ENCODE results near the gene ZBED6.

The ZBED6 gene

GRCh38 chr1:203807196-203807595, 11.8 kb downstream of the ZBED6 start:
- TF ChIP-seq CTCF (IDR thresholded peaks at IDR 0.05; ENCODE audit: control extremely low read depth, extremely low read depth, low read depth, missing control alignments): no peak
- ChIA-PET POLR2A (no interaction called here), CTCF (interaction anchor here (0.9 to 2.1 kb wide), 3 partner anchors 11 to 592 kb away, joined by 3 to 8 read pairs (median 5); no protein-coding TSS in a partner anchor)
- no peak for DNase-seq (ENCODE audit: extremely low spot score)

GRCh38 chr1:203813581-203814341, 18.3 kb downstream of the ZBED6 start:
- CTCF ChIA-PET: interaction anchor here (1.4 kb wide), 1 partner anchor 29 kb away, joined by 3 read pairs; no protein-coding TSS in a partner anchor
- POLR2A ChIA-PET: no interaction called here
- no peak for TF ChIP-seq CTCF (IDR thresholded peaks at IDR 0.05; ENCODE audit: control extremely low read depth, extremely low read depth, low read depth, missing control alignments)
- no peak for DNase-seq (ENCODE audit: extremely low spot score)

GRCh38 chr1:203818399-203818798, 23.0 kb downstream of the ZBED6 start:
- ChIA-PET POLR2A (interaction anchor here (0.6 kb wide), 1 partner anchor 297 kb away, joined by 9 read pairs; no protein-coding TSS in a partner anchor), CTCF (interaction anchor here (1.3 kb wide), 1 partner anchor 11 kb away, joined by 5 read pairs; no protein-coding TSS in a partner anchor)
- TF ChIP-seq CTCF (IDR thresholded peaks at IDR 0.05; ENCODE audit: control extremely low read depth, extremely low read depth, low read depth, missing control alignments): no peak
- DNase-seq (ENCODE audit: extremely low spot score): no peak

GRCh38 chr1:203823306-203823705, 27.9 kb downstream of the ZBED6 start:
- ChIA-PET POLR2A (no interaction called here), CTCF (no interaction called here)
- no peak for TF ChIP-seq CTCF (IDR thresholded peaks at IDR 0.05; ENCODE audit: control extremely low read depth, extremely low read depth, low read depth, missing control alignments)
- DNase-seq (ENCODE audit: extremely low spot score): no peak

- TF ChIP-seq CTCF (IDR thresholded peaks at IDR 0.05; ENCODE audit: control extremely low read depth, extremely low read depth, low read depth, missing control alignments): no peak
- DNase-seq (ENCODE audit: extremely low spot score): no peak
- CTCF ChIA-PET: interaction anchor here (1.9 kb wide), 1 partner anchor 10 kb away, joined by 6 read pairs; no protein-coding TSS in a partner anchor
- POLR2A ChIA-PET: no interaction called here
Observed at GRCh38 chr1:203826175-203826574, 30.8 kb downstream of the ZBED6 start.

- TF ChIP-seq CTCF (IDR thresholded peaks at IDR 0.05; ENCODE audit: control extremely low read depth, extremely low read depth, low read depth, missing control alignments): no peak
- no peak for DNase-seq (ENCODE audit: extremely low spot score)
- ChIA-PET POLR2A (no interaction called here), CTCF (interaction anchor here (1.9 kb wide), 1 partner anchor 8 kb away, joined by 6 read pairs; no protein-coding TSS in a partner anchor)
Observed at GRCh38 chr1:203828002-203828401, 32.6 kb downstream of the ZBED6 start.

Measured in GM10248 (cell line).